ENCODE data around the gene FAM149B1.

DNA sequence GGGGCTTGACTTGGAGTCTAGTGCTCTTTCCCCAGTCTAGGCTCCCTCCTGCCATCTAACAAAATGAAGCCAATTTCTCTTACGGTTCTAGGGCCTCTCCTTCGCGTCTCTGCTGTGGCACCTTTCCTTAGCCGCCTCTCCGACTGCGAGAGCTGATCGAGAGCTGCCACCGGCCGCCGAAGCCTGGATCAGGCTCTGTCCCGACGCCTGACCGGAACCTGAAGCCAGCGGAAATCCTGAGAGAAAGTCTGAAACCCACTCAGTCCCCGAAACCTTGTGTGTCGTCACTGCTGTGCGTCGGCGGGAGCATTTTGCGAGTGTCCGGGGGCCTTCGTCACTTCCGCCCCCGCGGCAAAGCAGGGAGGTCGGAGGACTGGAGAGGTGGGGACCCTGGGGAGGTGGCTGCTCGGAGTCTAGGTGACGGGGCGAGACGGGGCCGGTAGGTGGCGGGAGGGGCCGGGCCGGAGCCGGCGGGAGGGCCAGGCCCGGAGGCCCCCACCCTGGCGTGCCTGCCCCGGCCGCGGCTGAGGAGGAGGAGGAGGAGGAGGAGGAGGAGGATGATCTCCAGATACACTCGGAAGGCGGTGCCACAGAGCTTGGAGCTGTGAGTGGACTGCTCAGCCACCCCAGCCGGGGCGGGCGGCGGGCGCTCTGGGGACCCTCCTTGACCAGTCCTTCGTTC, at the start of gene FAM149B1, which contains the start of gene ECD:
- no peak for TF ChIP-seq EZH2 (IDR thresholded peaks at IDR 0.05; ENCODE audit: borderline replicate concordance, low read depth, low read length, severe bottlenecking)
- TF ChIP-seq, protein P1, sequence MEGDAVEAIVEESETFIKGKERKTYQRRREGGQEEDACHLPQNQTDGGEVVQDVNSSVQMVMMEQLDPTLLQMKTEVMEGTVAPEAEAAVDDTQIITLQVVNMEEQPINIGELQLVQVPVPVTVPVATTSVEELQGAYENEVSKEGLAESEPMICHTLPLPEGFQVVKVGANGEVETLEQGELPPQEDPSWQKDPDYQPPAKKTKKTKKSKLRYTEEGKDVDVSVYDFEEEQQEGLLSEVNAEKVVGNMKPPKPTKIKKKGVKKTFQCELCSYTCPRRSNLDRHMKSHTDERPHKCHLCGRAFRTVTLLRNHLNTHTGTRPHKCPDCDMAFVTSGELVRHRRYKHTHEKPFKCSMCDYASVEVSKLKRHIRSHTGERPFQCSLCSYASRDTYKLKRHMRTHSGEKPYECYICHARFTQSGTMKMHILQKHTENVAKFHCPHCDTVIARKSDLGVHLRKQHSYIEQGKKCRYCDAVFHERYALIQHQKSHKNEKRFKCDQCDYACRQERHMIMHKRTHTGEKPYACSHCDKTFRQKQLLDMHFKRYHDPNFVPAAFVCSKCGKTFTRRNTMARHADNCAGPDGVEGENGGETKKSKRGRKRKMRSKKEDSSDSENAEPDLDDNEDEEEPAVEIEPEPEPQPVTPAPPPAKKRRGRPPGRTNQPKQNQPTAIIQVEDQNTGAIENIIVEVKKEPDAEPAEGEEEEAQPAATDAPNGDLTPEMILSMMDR (IDR thresholded peaks at IDR 0.05; ENCODE audit: borderline replicate concordance, extremely low read depth, low read length, poor library complexity, severe bottlenecking), result peak; percentile 21
